Measurements from ENCODE around the gene LRRC27. TPM values are rescaled to one million over a fixed set of nuclear protein-coding genes. Genes with fewer than 3 reads are reported as not detected.
"Not testable (repeated sequence)": the region's sequence is repeated elsewhere in the genome, so short reads cannot be mapped to it uniquely, and the experiment has no call there.

Gene LRRC27
- total and polyA plus RNA-seq, 8 donors, result 2.5 to 11.1 (median 4.3) TPM

DNA sequence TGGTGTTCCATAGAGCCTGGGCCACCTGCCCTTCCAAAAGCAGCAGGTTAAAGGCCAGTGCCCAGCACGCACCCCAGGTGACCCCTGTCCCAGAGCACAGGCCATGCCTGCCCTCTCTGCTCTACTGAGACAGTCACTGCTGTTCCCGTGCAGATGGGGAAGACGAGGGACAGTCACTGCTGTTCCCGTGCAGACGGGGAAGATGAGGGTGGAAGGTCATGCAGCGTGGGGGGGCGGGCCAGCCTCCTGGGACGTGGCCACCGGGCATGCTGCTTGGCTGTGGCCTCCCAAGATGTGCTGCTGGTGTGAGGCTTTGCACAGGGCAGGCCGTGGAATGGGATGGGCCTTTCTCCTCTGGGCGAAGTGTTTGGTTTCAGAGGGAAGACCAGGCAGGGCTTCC is 18.4 kb downstream of the LRRC27 start:
- Histone ChIP-seq H3K36me3 (no peaks in the 10 kb centered on the region), H3K9me3 (no peaks in the 10 kb centered on the region), H3K27me3 (no peaks in the 10 kb centered on the region), H3K4me3 (no peak overlapping the region), H3K27ac (no peak overlapping the region), H3K4me1 (no peaks in the 10 kb centered on the region)
- TF ChIP-seq, protein P1, sequence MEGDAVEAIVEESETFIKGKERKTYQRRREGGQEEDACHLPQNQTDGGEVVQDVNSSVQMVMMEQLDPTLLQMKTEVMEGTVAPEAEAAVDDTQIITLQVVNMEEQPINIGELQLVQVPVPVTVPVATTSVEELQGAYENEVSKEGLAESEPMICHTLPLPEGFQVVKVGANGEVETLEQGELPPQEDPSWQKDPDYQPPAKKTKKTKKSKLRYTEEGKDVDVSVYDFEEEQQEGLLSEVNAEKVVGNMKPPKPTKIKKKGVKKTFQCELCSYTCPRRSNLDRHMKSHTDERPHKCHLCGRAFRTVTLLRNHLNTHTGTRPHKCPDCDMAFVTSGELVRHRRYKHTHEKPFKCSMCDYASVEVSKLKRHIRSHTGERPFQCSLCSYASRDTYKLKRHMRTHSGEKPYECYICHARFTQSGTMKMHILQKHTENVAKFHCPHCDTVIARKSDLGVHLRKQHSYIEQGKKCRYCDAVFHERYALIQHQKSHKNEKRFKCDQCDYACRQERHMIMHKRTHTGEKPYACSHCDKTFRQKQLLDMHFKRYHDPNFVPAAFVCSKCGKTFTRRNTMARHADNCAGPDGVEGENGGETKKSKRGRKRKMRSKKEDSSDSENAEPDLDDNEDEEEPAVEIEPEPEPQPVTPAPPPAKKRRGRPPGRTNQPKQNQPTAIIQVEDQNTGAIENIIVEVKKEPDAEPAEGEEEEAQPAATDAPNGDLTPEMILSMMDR (IDR thresholded peaks at IDR 0.05), result no peak
- ATAC-seq, result no peak
- intact Hi-C loops (cut with DNase I), result loop anchor here (5.0 to 10.0 kb wide), 3 partner anchors 123 to 128 kb away; no protein-coding TSS in a partner anchor
- no peak for FAIRE-seq
- WGBS, 2 donors, result 80 to 87% methylated on average over 11 of the region's 11 CpGs
- peak in 2 of 6 donors; percentile 37 to 43 for DNase-seq

DNA sequence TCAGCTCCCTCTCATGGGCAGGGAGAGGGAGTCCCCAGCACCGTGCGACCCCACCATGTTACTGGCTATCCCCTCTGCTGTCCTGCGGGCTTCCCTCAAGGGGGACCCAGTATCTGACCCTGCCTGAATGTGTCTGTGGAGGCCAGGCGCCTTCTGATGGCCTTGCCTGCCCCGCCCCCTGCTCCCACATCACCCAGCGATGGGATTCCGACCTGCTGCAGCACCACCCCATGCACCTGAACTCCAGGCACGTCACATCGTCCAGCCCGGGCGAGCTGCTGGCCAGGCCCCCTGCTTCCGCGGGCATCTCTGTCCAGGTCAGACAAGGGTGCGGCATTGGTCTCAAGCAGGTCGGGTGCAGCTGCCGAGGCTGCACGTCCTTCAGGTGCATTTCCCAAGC is 19.0 kb downstream of the LRRC27 start:
- Histone ChIP-seq H3K27me3 (no peaks in the 10 kb centered on the region), H3K36me3 (no peaks in the 10 kb centered on the region), H3K9me3 (no peaks in the 10 kb centered on the region), H3K27ac (no peak overlapping the region), H3K4me1 (no peaks in the 10 kb centered on the region), H3K4me3 (no peak overlapping the region)
- ATAC-seq, result no peak
- intact Hi-C loops (cut with DNase I), result loop anchor here (5.0 to 10.0 kb wide), 3 partner anchors 124 to 129 kb away; no protein-coding TSS in a partner anchor
- TF ChIP-seq, protein P1 (IDR thresholded peaks at IDR 0.05), result no peak
- 89 to 92% methylated on average over 17 of the region's 17 CpGs for WGBS, 2 donors
- no peak for FAIRE-seq
- peak in 2 of 6 donors; percentile 50 to 71 for DNase-seq

DNA sequence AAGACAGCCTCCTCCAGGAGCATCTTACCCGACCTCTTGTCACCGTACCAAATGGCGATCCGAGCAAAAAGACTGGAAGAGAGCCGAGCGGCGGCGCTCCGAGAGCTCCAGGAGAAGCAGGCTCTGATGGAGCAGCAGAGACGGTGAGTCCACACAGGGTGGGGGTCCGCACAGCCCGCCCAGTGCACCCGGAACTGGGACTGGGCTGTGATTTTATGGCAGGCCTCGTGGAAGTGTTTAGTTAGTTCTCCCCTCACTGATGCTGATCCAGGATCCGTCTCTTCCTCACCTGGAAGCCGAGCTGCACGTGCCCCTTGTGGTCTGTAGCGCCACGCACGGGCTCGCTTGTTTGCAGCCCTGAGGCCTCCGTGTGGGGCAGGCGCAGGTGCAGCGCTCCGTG is 19.6 kb downstream of the LRRC27 start:
- Histone ChIP-seq H3K4me3 (no peak overlapping the region), H3K9me3 (no peaks in the 10 kb centered on the region), H3K36me3 (no peaks in the 10 kb centered on the region), H3K27ac (no peak overlapping the region), H3K27me3 (no peaks in the 10 kb centered on the region), H3K4me1 (no peaks in the 10 kb centered on the region)
- TF ChIP-seq, protein P1 (IDR thresholded peaks at IDR 0.05), result no peak
- ATAC-seq (no peak), DNase-seq (peak in 1 of 6 donors; percentile 27), FAIRE-seq (no peak)
- WGBS, 2 donors, result 85 to 86% methylated on average over 25 of the region's 25 CpGs
- intact Hi-C loops (cut with DNase I), result loop anchor here (5.0 to 10.0 kb wide), 3 partner anchors 124 to 129 kb away; no protein-coding TSS in a partner anchor

DNA sequence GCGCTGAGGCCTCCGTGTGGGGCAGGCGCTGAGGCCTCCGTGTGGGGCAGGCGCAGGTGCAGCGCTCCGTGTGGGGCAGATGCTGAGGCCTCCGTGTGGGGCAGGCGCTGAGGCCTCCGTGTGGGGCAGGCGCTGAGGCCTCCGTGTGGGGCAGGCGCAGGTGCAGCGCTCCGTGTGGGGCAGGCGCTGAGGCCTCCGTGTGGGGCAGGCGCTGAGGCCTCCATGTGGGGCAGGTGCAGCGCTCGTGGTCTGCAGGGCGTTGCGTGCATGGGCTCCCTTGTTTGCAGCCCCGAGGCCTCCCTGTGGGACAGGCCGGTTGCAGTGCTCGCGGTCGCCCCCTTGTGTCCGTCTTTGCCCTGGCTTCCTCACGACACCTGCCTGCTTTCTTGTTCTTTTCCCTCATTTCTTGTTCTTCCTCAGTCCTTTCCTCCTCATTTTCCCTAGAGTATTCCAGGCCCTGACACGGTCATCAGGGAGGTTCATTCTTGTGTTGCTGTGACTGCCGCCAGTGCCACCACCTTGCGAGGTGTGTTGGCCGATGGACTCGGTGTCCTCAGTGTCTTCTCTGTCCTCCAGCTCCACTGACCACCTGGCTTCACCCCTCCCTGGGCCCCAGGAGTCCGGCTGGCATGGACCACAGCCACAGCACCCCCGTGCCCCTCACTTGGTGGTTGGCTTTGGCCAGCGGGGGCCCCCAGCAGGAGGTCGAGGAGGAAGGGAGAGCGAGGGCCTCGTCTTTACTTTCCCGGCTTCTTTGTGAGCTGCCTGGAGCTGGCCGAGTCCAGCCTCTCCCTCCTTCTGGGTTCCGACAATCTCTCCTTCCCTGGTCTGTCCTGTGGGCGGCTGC is 20.7 kb downstream of the LRRC27 start:
- ATAC-seq (peak; percentile 68 to 93 (median 86)), DNase-seq (peak; percentile 45 to 95 (median 77))
- not testable (repeated sequence) for H3K4me1 ChIP-seq, FAIRE-seq, H3K9me3 ChIP-seq, H3K36me3 ChIP-seq, H3K4me3 ChIP-seq, H3K27me3 ChIP-seq, H3K27ac ChIP-seq
- WGBS, 2 donors, result 43 to 51% methylated on average over 27 to 35 of the region's 44 CpGs
- TF ChIP-seq, protein P1 (IDR thresholded peaks at IDR 0.05), result peak; percentile 72 to 81 (median 78)
- intact Hi-C loops (cut with DNase I), result loop anchor here (5.0 to 10.0 kb wide), 3 partner anchors 125 to 130 kb away; no protein-coding TSS in a partner anchor

All from pancreas (tissue), 10 donors.